ENCODE results near the gene QTRT2. TPM values are rescaled to one million over a fixed set of nuclear protein-coding genes. Genes with fewer than 3 reads are reported as not detected.

QTRT2 gene
- total RNA-seq, 2 experiments from 2014 or later = 30.0 to 33.0 TPM

DNA sequence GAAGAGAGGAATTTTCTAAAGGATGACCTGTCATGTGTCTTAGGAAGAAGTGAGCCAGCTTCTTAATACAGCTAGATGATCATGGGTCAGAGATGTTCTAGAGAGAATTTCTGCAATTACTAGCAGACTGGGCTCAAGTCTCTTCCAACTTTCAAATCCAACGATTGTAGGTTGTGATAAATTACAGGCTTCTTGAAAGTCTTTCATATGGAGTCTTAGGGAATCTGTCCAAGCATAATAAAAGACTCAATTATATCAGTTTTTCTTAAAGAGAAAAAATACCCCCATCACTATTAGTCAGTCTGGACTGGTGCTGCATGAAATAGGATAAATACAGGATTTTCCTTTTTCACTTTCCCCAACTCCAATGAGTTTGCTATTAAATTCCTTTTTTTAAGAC, 63.2 kb downstream of the QTRT2 start:
- ATAC-seq (ENCODE audit: low read depth) (no peak), DNase-seq (no peak)
- peaks cover 1% of the 10 kb centered on the region for H3K9me3 Mint-ChIP-seq
- peaks cover 3% of the 10 kb centered on the region for H3K27me3 Mint-ChIP-seq
- no peak overlapping the region for H3K27ac Mint-ChIP-seq
- H3K4me1 Mint-ChIP-seq = no peaks in the 10 kb centered on the region
- H3K36me3 Mint-ChIP-seq = no peaks in the 10 kb centered on the region
- POLR2A ChIA-PET = no interaction called here
- no peak overlapping the region for H3K4me3 Mint-ChIP-seq

- Mint-ChIP-seq H3K27me3 (peaks cover 3% of the 10 kb centered on the region), H3K27ac (no peak overlapping the region), H3K4me1 (no peaks in the 10 kb centered on the region), H3K4me3 (no peak overlapping the region), H3K36me3 (no peaks in the 10 kb centered on the region), H3K9me3 (peaks cover 1% of the 10 kb centered on the region)
- DNase-seq (no peak), ATAC-seq (ENCODE audit: low read depth) (no peak)
- POLR2A ChIA-PET = no interaction called here
These were observed 63.7 kb downstream of the QTRT2 start for GRCh38 chr3:114120211-114120610.

DNA sequence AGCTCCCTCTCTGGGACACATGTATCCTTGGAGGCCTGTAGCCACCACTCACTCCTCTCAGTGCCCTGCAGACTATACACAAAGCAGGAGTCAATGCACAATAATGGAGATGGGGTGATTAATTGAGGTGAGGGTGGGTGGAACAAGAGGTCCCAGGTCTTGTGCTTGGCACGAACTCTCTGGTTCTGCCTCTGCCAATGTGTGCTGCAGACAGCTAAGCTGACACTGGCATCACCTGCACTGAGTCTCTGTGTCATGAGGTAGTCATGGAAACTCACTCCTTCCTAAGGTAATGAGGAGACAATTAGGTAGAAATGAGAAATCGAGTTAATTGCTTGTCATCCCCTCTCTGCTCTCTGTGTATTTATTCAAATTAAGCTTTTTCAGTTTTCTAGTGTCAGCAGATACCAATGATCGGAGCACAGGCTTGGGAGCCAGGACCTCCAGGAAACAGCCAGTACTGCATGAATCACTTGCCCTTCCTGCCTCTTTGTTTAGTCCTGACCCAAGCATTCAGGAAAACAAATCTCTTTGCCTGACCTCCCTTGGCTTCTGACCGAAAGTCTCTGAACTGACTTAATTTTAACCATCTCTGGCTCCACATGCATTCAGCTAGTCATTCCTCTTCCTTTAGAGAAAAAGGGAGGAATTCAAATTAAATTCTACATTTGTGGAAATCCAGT, 65.6 kb downstream of the QTRT2 start:
- Mint-ChIP-seq H3K27me3 (peaks cover 3% of the 10 kb centered on the region), H3K36me3 (no peaks in the 10 kb centered on the region), H3K4me1 (no peaks in the 10 kb centered on the region), H3K9me3 (peaks cover 1% of the 10 kb centered on the region), H3K4me3 (no peak overlapping the region), H3K27ac (no peak overlapping the region)
- POLR2A ChIA-PET = no interaction called here
- DNase-seq (no peak), ATAC-seq (ENCODE audit: low read depth) (no peak)

- DNase-seq (no peak), ATAC-seq (ENCODE audit: low read depth) (no peak)
- no peak overlapping the region for H3K4me3 Mint-ChIP-seq
- no peaks in the 10 kb centered on the region for H3K27me3 Mint-ChIP-seq
- no peaks in the 10 kb centered on the region for H3K9me3 Mint-ChIP-seq
- no peaks in the 10 kb centered on the region for H3K36me3 Mint-ChIP-seq
- POLR2A ChIA-PET = no interaction called here
- no peaks in the 10 kb centered on the region for H3K4me1 Mint-ChIP-seq
- no peak overlapping the region for H3K27ac Mint-ChIP-seq
These were observed 69.9 kb downstream of the QTRT2 start for GRCh38 chr3:114126461-114126860.

DNA sequence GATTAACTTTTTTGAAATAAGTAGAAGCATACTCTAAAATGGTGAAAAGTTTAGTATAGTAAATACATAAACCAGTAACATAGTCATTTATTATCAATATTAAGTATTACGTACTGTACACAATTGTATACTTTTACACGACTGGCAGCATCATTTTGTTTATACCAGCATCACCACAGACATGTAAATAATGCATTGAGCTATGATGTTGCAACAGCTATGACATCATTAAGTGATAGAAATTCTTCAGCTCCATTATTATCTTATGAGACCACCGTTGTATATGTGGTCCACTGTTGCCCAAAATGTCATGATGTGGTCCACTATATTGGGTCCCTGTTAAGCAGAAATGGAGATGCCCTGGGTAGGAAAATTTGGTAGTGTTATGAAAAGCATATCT, 71.0 kb downstream of the QTRT2 start:
- POLR2A ChIA-PET = no interaction called here

GRCh38 chr3:114128231-114128630, 71.7 kb downstream of the QTRT2 start:
- no peaks in the 10 kb centered on the region for H3K27me3 Mint-ChIP-seq
- ATAC-seq (ENCODE audit: low read depth) (no peak), DNase-seq (no peak)
- no peaks in the 10 kb centered on the region for H3K9me3 Mint-ChIP-seq
- H3K27ac Mint-ChIP-seq = no peak overlapping the region
- no peaks in the 10 kb centered on the region for H3K4me1 Mint-ChIP-seq
- POLR2A ChIA-PET = no interaction called here
- H3K4me3 Mint-ChIP-seq = no peak overlapping the region
- H3K36me3 Mint-ChIP-seq = no peaks in the 10 kb centered on the region

More for the DNA sequence above, 71.0 kb downstream of the QTRT2 start:
- Mint-ChIP-seq H3K27ac (no peak overlapping the region), H3K36me3 (no peaks in the 10 kb centered on the region), H3K9me3 (no peaks in the 10 kb centered on the region), H3K27me3 (no peaks in the 10 kb centered on the region), H3K4me1 (no peaks in the 10 kb centered on the region), H3K4me3 (no peak overlapping the region)
- DNase-seq = no peak
- no peak for ATAC-seq (ENCODE audit: low read depth)

DNA sequence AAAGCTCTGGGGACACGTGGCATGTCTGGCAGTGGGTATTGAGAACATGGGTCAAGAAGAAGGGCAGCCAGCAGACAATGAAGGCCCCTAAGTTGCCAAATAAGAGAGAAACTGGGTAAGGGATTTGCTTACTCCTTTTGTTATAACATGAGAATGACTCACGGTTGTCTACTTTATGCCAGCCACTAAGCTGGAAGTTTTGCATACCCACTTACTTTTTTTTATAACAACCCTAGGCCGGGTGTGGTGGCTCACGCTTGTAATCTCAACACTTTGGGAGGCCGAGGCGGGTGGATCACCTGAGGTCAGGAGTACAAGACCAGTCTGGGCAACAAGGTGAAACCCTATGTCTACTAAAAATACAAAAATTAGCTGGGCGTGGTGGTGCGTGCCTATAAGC, 72.3 kb downstream of the QTRT2 start:
- Mint-ChIP-seq H3K4me3 (no peak overlapping the region), H3K27ac (no peak overlapping the region), H3K36me3 (no peaks in the 10 kb centered on the region), H3K4me1 (no peaks in the 10 kb centered on the region), H3K27me3 (peaks cover 2% of the 10 kb centered on the region), H3K9me3 (no peaks in the 10 kb centered on the region)
- ATAC-seq (ENCODE audit: low read depth) (no peak), DNase-seq (no peak)
- POLR2A ChIA-PET = no interaction called here

GRCh38 chr3:114132500-114132899, 76.0 kb downstream of the QTRT2 start:
- Mint-ChIP-seq H3K27ac (no peak overlapping the region), H3K9me3 (peaks cover 4% of the 10 kb centered on the region)

GRCh38 chr3:114133947-114134346, 77.4 kb downstream of the QTRT2 start:
- no peak overlapping the region for H3K27ac Mint-ChIP-seq
- no peak overlapping the region for H3K4me3 Mint-ChIP-seq
- no peaks in the 10 kb centered on the region for H3K36me3 Mint-ChIP-seq
- peaks cover 4% of the 10 kb centered on the region for H3K9me3 Mint-ChIP-seq
- peaks cover 2% of the 10 kb centered on the region for H3K27me3 Mint-ChIP-seq
- POLR2A ChIA-PET = no interaction called here
- H3K4me1 Mint-ChIP-seq = no peaks in the 10 kb centered on the region
- DNase-seq (no peak), ATAC-seq (ENCODE audit: low read depth) (no peak)

More at GRCh38 chr3:114132500-114132899, 76.0 kb downstream of the QTRT2 start:
- peaks cover 2% of the 10 kb centered on the region for H3K27me3 Mint-ChIP-seq
- H3K36me3 Mint-ChIP-seq = no peaks in the 10 kb centered on the region
- ATAC-seq (ENCODE audit: low read depth) (no peak), DNase-seq (no peak)
- POLR2A ChIA-PET = no interaction called here
- no peaks in the 10 kb centered on the region for H3K4me1 Mint-ChIP-seq
- no peak overlapping the region for H3K4me3 Mint-ChIP-seq

Other genes starting within 250 kb of the QTRT2 start
- gene GRAMD1C, start 217.9 kb upstream of the QTRT2 start, total RNA-seq = 1 to 10 TPM; 1.2 to 2.2 TPM
- 1 to 10 TPM; 3.4 to 3.7 TPM for gene ZDHHC23, start 108.7 kb upstream of the QTRT2 start, total RNA-seq
- gene CCDC191, start 211 bp upstream of the QTRT2 start, total RNA-seq = 1 to 10 TPM; 2.7 to 3.0 TPM
- under 1 TPM in 1 of 2 experiments, not detected in 1; 0.30 TPM for gene DRD3, start 122.3 kb downstream of the QTRT2 start, total RNA-seq
- 1 to 10 TPM; 5.1 to 5.3 TPM for gene ZNF80, start 180.8 kb downstream of the QTRT2 start, total RNA-seq
- 10 to 100 TPM; 35.5 to 42.4 TPM for gene TIGIT, start 237.3 kb downstream of the QTRT2 start, total RNA-seq